H9 (cell line): ENCODE results near the gene SYT9. TPM values are rescaled to one million over a fixed set of nuclear protein-coding genes. Genes with fewer than 3 reads are reported as not detected.

ENCODE experiments used
- DNase-seq: peaks from one replicate; pipeline ENCODE4 v3.0.0-alpha.2; 2017
- H2AFZ ChIP-seq: one replicate; pipeline ENCODE4 v1.6.1; 2013; ENCODE audit warnings: mild to moderate bottlenecking, low read length, control low read depth, moderate library complexity
- H2AK5ac ChIP-seq: 2 replicates; pipeline ENCODE4 v1.6.1; 2013; ENCODE audit warnings: low read length, control low read depth, mixed read lengths; ENCODE audit not compliant: insufficient read length
- H2BK120ac ChIP-seq: one replicate; pipeline ENCODE4 v1.6.1; 2013; ENCODE audit warnings: low read depth, mild to moderate bottlenecking, low read length, control low read depth, inconsistent platforms; ENCODE audit not compliant: poor library complexity, severe bottlenecking
- H2BK12ac ChIP-seq: 2 replicates; pipeline ENCODE4 v1.6.1; 2013; ENCODE audit warnings: low read length, control low read depth, mixed read lengths, low read depth; ENCODE audit not compliant: insufficient read length
- H2BK15ac ChIP-seq: 2 replicates; pipeline ENCODE4 v1.6.1; 2013; ENCODE audit warnings: low read depth, low read length, control low read depth
- H2BK20ac ChIP-seq: one replicate; pipeline ENCODE4 v1.6.1; 2013; ENCODE audit warnings: low read depth, mild to moderate bottlenecking, low read length, control low read depth, inconsistent platforms; ENCODE audit not compliant: poor library complexity, severe bottlenecking
- H2BK5ac ChIP-seq: 2 replicates; pipeline ENCODE4 v1.6.1; 2013; ENCODE audit warnings: low read length, control low read depth, mixed read lengths; ENCODE audit not compliant: insufficient read length
- H3K14ac ChIP-seq: 2 replicates; pipeline ENCODE4 v1.6.1; 2013; ENCODE audit warnings: low read length, control low read depth; ENCODE audit not compliant: insufficient read depth
- H3K18ac ChIP-seq: 2 replicates; pipeline ENCODE4 v1.6.1; 2013; ENCODE audit warnings: low read depth, mild to moderate bottlenecking, mixed read lengths, low read length, control low read depth; ENCODE audit not compliant: insufficient read length
- H3K23ac ChIP-seq: 2 replicates; pipeline ENCODE4 v1.6.1; 2013; ENCODE audit warnings: low read length, control low read depth, mixed read lengths, low read depth; ENCODE audit not compliant: insufficient read length
- H3K23me2 ChIP-seq: 2 replicates; pipeline ENCODE4 v1.6.1; 2013; ENCODE audit warnings: low read depth, mild to moderate bottlenecking, mixed read lengths, low read length, control low read depth; ENCODE audit not compliant: insufficient read length, poor library complexity, severe bottlenecking
- H3K27ac ChIP-seq: 2 replicates; pipeline ENCODE4 v1.5.1; 2013; ENCODE audit warnings: low read length, control low read depth, mixed read lengths, low read depth; ENCODE audit not compliant: insufficient read length
- H3K27me3 ChIP-seq: 2 replicates; pipeline ENCODE4 v1.6.1; 2013; ENCODE audit warnings: low read length, control low read depth, inconsistent platforms; ENCODE audit not compliant: insufficient read depth
- H3K4ac ChIP-seq: 2 replicates; pipeline ENCODE4 v1.6.1; 2013; ENCODE audit warnings: low read depth, mild to moderate bottlenecking, control low read depth, inconsistent platforms, low read length, moderate library complexity
- H3K4me1 ChIP-seq: 2 replicates; pipeline ENCODE4 v1.6.1; 2013; ENCODE audit warnings: low read length, control low read depth, inconsistent platforms; ENCODE audit not compliant: insufficient read depth
- H3K4me2 ChIP-seq: 2 replicates; pipeline ENCODE4 v1.6.1; 2013; ENCODE audit warnings: low read length, control low read depth, mixed read lengths; ENCODE audit not compliant: insufficient read length, insufficient read depth
- H3K56ac ChIP-seq: 2 replicates; pipeline ENCODE4 v1.6.1; 2013; ENCODE audit warnings: low read depth, mild to moderate bottlenecking, mixed read lengths, low read length, control low read depth; ENCODE audit not compliant: insufficient read length
- H3K79me1 ChIP-seq: 2 replicates; pipeline ENCODE4 v1.6.1; 2013; ENCODE audit warnings: low read depth, mild to moderate bottlenecking, moderate library complexity, low read length, control low read depth, inconsistent platforms; ENCODE audit not compliant: insufficient read depth, poor library complexity, severe bottlenecking
- H3K79me2 ChIP-seq: 2 replicates; pipeline ENCODE4 v1.6.1; 2013; ENCODE audit warnings: low read length, control low read depth, inconsistent platforms; ENCODE audit not compliant: insufficient read depth
- H3K9ac ChIP-seq: 2 replicates; pipeline ENCODE4 v1.6.1; 2013; ENCODE audit warnings: low read length, control low read depth, mixed read lengths; ENCODE audit not compliant: insufficient read length; ENCODE audit errors: extremely low read depth
- H3K9me3 ChIP-seq: one replicate; pipeline ENCODE4 v1.6.1; 2013; ENCODE audit warnings: low read depth, low read length, inconsistent platforms; ENCODE audit not compliant: control insufficient read depth
- H3T11ph ChIP-seq: one replicate; pipeline ENCODE4 v1.6.1; 2013; ENCODE audit warnings: mild to moderate bottlenecking, low read length, control low read depth, inconsistent platforms
- H4K20me1 ChIP-seq: one replicate; pipeline ENCODE4 v1.6.1; 2013; ENCODE audit not compliant: control insufficient read depth, insufficient read length, insufficient read depth
- H4K5ac ChIP-seq: 2 replicates; pipeline ENCODE4 v1.6.1; 2013; ENCODE audit warnings: low read depth, mild to moderate bottlenecking, mixed read lengths, low read length, control low read depth; ENCODE audit not compliant: insufficient read length
- H4K8ac ChIP-seq: replicated peaks from 2 replicates; pipeline ENCODE4 v1.6.1; 2013; ENCODE audit warnings: low read length, control low read depth, mixed read lengths, low read depth; ENCODE audit not compliant: insufficient read length
- H4K91ac ChIP-seq: 2 replicates; pipeline ENCODE4 v1.6.1; 2013; ENCODE audit warnings: low read depth, mild to moderate bottlenecking, moderate library complexity, mixed read lengths, low read length, control low read depth; ENCODE audit not compliant: insufficient read length
- H3K27ac Mint-ChIP-seq, 3 experiments: 2 replicates in 2 of 3; 3 replicates in 1 of 3; pipeline ENCODE4 v1.8.0; 2020 to 2021; ENCODE audit warnings: mixed read lengths in 3 of 3, mild to moderate bottlenecking in 1 of 3, moderate library complexity in 1 of 3
- H3K27me3 Mint-ChIP-seq: 2 replicates; pipeline ENCODE4 v1.8.0; 2021; ENCODE audit warnings: low read depth, mild to moderate bottlenecking, moderate library complexity, mixed read lengths
- H3K36me3 Mint-ChIP-seq, 3 experiments: 2 replicates in 2 of 3; 3 replicates in 1 of 3; pipeline ENCODE4 v1.8.0; 2020 to 2021; ENCODE audit warnings: low read depth in 3 of 3, mixed read lengths in 3 of 3; ENCODE audit not compliant: insufficient read depth in 1 of 3
- H3K4me1 Mint-ChIP-seq, 2 experiments: 2 replicates each; pipeline ENCODE4 v1.8.0; 2020; ENCODE audit warnings: mixed read lengths in 2 of 2
- H3K4me3 Mint-ChIP-seq, 2 experiments: 2 replicates in 1 of 2; 3 replicates in 1 of 2; pipeline ENCODE4 v1.8.0; 2020 to 2021; ENCODE audit warnings: mild to moderate bottlenecking in 2 of 2, mixed read lengths in 2 of 2, moderate library complexity in 1 of 2
- H3K9me3 Mint-ChIP-seq, 2 experiments: 2 replicates in 1 of 2; 3 replicates in 1 of 2; pipeline ENCODE4 v1.8.0; 2020; ENCODE audit warnings: mild to moderate bottlenecking in 2 of 2, mixed read lengths in 2 of 2, moderate library complexity in 1 of 2
- WGBS: extraction: QIAGEN DNeasy Blood & Tissue Kit; methylation state at CpG from one replicate; pipeline ENCODE4 v1.1.7; 2013; ENCODE audit warnings: missing lambda C conversion rate, low lambda C conversion rate, mixed read lengths; ENCODE audit not compliant: insufficient read length; ENCODE audit errors: extremely low coverage; 5-methylcytosine and 5-hydroxymethylcytosine counted together
- total RNA-seq: library from RNA; stranded (reverse); gene quantifications from 2 replicates; pipeline ENCODE4 v1.2.1, GENCODE V29; 2021
- TF ChIP-seq, protein P1 (sequence below): fragments of 200-600 bp; sonication (generic); conservative IDR thresholded peaks from 3 replicates; pipeline ENCODE4 v1.8.0; 2021; ENCODE audit warnings: antibody characterized with exemption, mild to moderate bottlenecking

The SYT9 gene
- total RNA-seq, 1 experiment from 2014 or later = 0.63 TPM

GRCh38 chr11:7321473-7322450 is 70.1 kb downstream of the SYT9 start:
- WGBS = no CpG with 5 or more reads among the region's 7 CpGs
- H3K9me3 ChIP-seq = no peaks in the 10 kb centered on the region
- no peak overlapping the region for H2AK5ac ChIP-seq
- H3K14ac ChIP-seq = no peak overlapping the region
- H2BK12ac ChIP-seq = no peak overlapping the region
- DNase-seq = no peak
- no peak overlapping the region for H3K4me2 ChIP-seq
- H3K4me1 ChIP-seq = no peaks in the 10 kb centered on the region
- Mint-ChIP-seq H3K27me3 (no peaks in the 10 kb centered on the region), H3K4me1 (peaks cover 6 to 22% of the 10 kb centered on the region in 2 experiments), H3K36me3 (no peaks in the 10 kb centered on the region), H3K4me3 (no peak overlapping the region), H3K9me3 (no peaks in the 10 kb centered on the region), H3K27ac (no peak overlapping the region)
- H4K8ac ChIP-seq = no peak overlapping the region
- no peaks in the 10 kb centered on the region for H4K20me1 ChIP-seq
- TF ChIP-seq, protein P1, sequence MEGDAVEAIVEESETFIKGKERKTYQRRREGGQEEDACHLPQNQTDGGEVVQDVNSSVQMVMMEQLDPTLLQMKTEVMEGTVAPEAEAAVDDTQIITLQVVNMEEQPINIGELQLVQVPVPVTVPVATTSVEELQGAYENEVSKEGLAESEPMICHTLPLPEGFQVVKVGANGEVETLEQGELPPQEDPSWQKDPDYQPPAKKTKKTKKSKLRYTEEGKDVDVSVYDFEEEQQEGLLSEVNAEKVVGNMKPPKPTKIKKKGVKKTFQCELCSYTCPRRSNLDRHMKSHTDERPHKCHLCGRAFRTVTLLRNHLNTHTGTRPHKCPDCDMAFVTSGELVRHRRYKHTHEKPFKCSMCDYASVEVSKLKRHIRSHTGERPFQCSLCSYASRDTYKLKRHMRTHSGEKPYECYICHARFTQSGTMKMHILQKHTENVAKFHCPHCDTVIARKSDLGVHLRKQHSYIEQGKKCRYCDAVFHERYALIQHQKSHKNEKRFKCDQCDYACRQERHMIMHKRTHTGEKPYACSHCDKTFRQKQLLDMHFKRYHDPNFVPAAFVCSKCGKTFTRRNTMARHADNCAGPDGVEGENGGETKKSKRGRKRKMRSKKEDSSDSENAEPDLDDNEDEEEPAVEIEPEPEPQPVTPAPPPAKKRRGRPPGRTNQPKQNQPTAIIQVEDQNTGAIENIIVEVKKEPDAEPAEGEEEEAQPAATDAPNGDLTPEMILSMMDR = no peak
- no peak overlapping the region for H3K56ac ChIP-seq
- H2BK15ac ChIP-seq = no peak overlapping the region
- H3K27me3 ChIP-seq = no peaks in the 10 kb centered on the region
- H3K79me2 ChIP-seq = no peaks in the 10 kb centered on the region
- H2BK20ac ChIP-seq = no peak overlapping the region
- H3K23me2 ChIP-seq = peaks cover 2% of the 10 kb centered on the region
- H2AFZ ChIP-seq = no peak overlapping the region
- H3K9ac ChIP-seq = no peak overlapping the region
- H3K18ac ChIP-seq = no peak overlapping the region
- no peak overlapping the region for H3K27ac ChIP-seq
- H3K4ac ChIP-seq = no peak overlapping the region
- no peak overlapping the region for H4K5ac ChIP-seq
- H4K91ac ChIP-seq = no peak overlapping the region
- H2BK5ac ChIP-seq = no peak overlapping the region
- H3K79me1 ChIP-seq = no peaks in the 10 kb centered on the region
- H3K23ac ChIP-seq = no peak overlapping the region
- no peak overlapping the region for H2BK120ac ChIP-seq
- H3T11ph ChIP-seq = no peak overlapping the region
